HS-5 (cell line): Measurements from ENCODE around the gene GPR179.
"Not testable (repeated sequence)": the region's sequence is repeated elsewhere in the genome, so short reads cannot be mapped to it uniquely, and the experiment has no call there.

Source experiments
- DNase-seq: peaks from one replicate; pipeline ENCODE4 v3.0.0-alpha.2; 2012; ENCODE audit warnings: low read depth

Gene GPR179

DNA sequence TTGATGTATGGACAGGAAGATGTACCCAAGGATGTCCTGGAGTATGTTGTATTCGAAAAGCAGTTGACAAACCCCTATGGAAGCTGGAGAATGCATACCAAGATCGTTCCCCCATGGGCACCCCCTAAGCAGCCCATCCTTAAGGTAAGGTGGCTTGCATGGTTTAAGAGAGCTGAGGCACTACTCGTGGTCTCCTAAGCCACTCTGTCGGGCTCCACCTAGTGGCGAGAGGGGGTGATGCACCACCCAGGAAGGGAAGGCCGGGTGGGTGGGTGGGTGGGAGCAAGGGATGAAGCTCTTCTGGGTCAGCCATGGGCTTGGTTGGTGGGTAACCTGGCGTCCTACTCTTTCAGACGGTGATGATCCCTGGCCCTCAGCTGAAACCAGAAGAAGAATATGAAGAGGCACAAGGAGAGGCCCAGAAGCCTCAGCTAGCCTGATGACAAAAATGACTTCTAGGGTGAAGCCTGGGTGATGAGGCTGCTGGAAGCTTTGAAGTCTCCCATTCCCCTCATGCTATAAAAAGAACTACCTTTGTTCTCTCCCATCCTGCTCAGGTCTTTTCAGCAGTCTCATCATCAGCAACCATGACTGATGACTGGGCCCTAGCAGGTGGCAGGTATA is 21.5 kb downstream of the GPR179 start:
- DNase-seq = no peak

- no peak for DNase-seq
These were observed 23.3 kb downstream of the GPR179 start for GRCh38 chr17:38320482-38320881.

DNA sequence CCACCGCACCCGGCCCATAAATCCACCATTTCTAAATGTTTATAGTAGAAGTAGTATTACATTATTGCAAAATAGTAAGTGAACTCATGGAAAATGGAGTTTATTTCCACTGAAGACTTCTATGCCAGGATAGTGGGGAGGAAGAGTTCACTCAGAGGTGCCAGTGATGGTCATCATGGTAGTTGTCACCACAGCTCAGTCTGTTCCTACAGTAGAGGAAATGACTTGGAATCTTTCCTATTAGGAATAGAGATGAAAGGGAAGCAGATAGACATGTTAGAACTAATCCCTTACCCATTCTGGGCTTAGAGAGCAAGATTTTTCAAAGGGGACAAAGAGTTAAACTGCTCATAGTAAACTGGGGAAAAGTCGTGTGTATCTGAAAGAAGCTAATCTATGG is 26.7 kb downstream of the GPR179 start:
- no peak for DNase-seq

GRCh38 chr17:38315497-38315896 is 28.3 kb downstream of the GPR179 start:
- no peak for DNase-seq

DNA sequence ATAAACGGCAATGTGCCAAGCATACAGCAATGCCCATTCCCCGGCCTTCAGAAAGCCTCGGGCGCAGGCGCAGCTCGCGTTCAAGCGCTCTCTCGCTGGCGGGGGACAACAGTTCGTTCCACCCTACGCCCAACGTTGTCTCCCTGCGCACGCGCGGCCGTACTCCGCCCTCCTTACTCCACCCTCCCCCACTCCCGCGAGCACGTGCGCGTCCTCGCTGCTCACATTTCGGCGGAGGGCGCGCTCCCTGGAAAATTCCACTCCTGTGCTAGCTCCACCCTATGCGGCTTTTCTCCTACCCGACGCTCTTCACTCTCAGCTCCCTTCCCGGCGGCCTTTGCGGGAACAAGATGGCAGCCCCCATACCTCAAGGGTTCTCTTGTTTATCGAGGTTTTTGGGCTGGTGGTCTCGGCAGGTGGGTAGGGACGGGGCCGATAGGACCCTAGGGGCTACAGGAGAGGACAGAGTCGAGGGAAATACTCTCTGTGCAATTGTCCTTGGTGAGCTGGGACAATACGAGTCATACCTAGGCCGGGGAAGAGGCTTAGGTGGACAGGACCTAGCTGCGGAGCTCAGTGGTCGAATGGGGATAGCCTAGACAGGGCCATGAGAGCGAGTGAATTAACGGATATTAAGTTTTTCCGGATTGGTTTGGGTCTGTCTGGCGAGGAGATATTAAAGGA is 46.8 kb downstream of the GPR179 start, which contains the start of gene MRPL45:
Gene MRPL45 (plus strand): TSS at position 335 of the 684 bp plus-strand sequence. CDS start 16 bp downstream, at position 351.
- peak; percentile 72 for DNase-seq

DNA sequence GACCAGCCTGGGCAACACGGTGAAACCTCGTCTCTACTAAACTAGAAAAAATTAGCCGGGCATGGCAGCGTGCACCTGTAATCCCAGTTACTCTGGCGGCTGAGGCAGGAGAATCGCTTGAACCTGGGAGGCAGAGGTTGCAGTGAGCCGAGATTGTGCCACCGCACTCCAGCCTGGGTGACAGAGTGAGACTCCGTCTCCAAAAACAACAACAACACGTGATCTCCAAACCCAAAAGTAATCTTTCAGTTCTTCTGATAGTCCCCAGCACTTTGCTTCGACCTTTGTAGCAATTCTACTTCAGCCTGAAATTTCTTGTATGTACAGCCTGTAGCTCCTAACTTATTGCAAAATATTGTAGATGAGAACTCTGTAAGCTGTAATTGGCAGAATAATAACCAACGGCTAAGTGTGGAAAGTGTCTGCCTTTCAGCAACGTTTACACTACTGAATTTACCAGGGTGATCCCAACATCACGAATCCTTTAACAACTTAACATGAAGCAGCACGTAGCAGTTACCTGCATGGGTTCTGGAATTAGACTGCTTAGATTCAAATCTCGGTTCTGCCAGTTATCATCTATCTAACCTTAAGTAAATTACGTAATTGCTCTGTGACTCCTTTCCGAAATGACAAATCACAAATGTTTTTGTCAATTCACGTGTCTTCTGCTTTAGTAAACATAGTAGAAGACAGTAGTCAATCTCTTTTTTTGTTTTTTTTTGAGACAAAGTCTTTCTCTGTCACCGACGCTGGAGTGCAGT is 48.0 kb downstream of the GPR179 start:
- DNase-seq = not testable (repeated sequence)

DNA sequence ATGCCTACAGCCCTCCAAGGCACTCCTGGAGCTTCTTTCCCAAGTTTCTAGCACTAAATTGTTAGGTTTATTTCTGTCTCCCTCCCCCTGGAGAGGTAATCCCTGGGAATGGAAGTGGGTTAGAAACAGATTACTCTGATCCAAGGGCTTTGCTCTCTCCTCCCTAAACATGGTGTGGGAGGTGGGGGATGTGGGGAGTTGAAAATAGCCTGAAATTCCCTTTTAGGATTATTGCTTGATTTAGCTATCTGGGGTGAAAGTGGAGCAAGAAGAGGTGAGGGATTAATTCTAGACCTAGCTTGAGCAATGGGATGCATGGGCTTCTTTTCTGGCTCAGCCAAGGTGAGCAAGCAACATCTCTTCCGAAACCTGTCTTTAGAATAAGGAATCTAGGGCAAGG is 54.0 kb downstream of the GPR179 start:
- DNase-seq = not testable (repeated sequence)

DNA sequence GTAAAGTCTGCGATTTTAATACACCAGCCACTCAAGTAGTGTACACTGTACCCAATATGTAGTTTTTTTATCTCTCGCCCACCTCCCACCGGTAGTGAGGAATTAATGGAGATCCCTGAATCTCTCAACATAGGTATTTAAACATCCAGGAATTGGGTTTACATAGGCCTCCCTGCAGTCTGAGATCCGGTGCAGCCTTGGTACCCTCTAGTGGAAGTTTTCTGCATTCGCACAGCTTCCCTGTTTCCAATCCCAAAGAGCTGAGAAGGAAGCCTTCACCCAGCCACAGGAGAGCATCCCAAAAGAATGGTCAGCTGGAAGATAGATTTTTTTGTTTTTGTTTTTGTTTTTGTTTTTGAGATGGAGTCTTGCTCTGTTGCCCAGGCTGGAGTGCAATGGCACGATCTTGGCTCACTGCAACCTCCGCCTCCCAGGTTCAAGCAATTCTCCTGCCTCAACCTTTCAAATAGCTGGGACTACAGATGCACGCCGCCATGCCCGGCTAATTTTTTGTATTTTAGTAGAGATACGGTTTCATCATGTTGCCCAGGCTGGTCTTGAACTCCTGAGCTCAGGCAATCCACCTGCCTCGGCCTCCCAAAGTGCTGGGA is 55.4 kb downstream of the GPR179 start:
- not testable (repeated sequence) for DNase-seq

DNA sequence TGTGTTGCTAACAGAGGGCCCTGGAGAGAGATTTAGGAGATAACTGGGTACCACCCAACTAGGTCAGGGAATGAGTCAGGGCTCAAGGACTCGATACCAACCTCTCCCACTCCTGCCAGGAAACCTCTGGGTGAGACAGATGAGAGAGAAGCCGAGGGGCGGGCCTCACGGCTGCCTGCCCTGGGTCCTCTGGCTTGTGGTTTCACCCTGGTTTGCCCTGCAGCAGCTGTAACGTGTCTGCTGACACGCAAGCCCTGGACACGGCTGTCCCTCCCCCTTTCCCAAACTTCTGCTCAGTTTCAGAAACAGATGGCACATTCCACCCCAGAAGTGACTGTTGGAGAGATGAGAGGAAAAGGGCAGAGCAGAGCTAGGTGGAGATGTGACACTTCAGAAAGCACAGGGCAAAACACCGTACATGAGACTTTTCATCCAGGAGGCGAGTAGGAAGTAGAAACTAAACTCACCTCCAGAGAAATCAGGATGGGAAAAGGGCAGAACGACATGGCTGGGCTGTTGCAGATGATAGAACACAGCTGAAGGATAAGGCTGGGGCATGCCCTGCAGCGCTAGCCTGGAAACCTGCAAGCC is 57.2 kb downstream of the GPR179 start:
- peak; percentile 57 for DNase-seq

- not testable (repeated sequence) for DNase-seq
These were observed 57.8 kb downstream of the GPR179 start for GRCh38 chr17:38285994-38286393.
